BE2C (cell line): ENCODE results near the gene DMAP1.
A peak's percentile ranks its signal among the peaks of the same experiment; 100 is the strongest.

Experiments used
- DNase-seq: peaks from one replicate; pipeline ENCODE4 v3.0.0-alpha.2; 2020
- H3K27me3 ChIP-seq: fragments of 250-450 bp; sonication (Bioruptor Pico); 2 replicates; pipeline ENCODE4 v1.5.1; 2020; ENCODE audit warnings: mild to moderate bottlenecking
- H3K36me3 ChIP-seq: fragments of 250-450 bp; sonication (Bioruptor Pico); 2 replicates; pipeline ENCODE4 v1.5.1; 2020; ENCODE audit warnings: mild to moderate bottlenecking
- H3K4me1 ChIP-seq: fragments of 250-450 bp; sonication (Bioruptor Pico); 2 replicates; pipeline ENCODE4 v1.5.1; 2020
- H3K4me3 ChIP-seq: 2 replicates; pipeline ENCODE4 v1.5.1; 2011; ENCODE audit warnings: low read depth, low read length
- H3K9me3 ChIP-seq: fragments of 250-450 bp; sonication (Bioruptor Pico); 2 replicates; pipeline ENCODE4 v1.5.1; 2020
- TF ChIP-seq, protein P1 (sequence below): IDR thresholded peaks from 2 replicates; pipeline ENCODE4 v1.5.1; 2012; ENCODE audit warnings: mild to moderate bottlenecking, low read depth, low read length

The DMAP1 gene

DNA sequence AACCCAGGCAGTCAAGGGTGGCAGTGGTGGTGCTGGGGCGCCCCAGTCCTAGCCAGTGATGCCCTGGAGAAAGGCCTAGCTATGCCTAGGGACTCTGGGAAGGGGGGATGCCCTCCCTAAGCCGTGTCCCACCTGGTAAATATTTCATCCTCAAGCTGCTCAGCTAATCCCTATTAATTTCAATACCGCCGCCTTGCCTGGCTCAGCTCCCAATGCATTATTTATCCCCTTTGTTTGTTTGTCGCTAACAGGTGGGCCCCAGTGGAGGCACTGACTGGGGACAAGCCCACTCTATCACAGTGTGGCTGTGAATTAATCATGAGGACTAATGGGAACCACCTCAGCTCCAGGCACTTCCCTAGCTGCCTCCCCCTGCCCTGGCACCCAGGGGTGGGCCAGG is 22.5 kb downstream of the DMAP1 start:
- Histone ChIP-seq H3K9me3 (no peaks in the 10 kb centered on the region), H3K4me1 (peaks cover 4% of the 10 kb centered on the region), H3K4me3 (no peak overlapping the region), H3K27me3 (no peaks in the 10 kb centered on the region), H3K36me3 (no peaks in the 10 kb centered on the region)
- TF ChIP-seq, protein P1, sequence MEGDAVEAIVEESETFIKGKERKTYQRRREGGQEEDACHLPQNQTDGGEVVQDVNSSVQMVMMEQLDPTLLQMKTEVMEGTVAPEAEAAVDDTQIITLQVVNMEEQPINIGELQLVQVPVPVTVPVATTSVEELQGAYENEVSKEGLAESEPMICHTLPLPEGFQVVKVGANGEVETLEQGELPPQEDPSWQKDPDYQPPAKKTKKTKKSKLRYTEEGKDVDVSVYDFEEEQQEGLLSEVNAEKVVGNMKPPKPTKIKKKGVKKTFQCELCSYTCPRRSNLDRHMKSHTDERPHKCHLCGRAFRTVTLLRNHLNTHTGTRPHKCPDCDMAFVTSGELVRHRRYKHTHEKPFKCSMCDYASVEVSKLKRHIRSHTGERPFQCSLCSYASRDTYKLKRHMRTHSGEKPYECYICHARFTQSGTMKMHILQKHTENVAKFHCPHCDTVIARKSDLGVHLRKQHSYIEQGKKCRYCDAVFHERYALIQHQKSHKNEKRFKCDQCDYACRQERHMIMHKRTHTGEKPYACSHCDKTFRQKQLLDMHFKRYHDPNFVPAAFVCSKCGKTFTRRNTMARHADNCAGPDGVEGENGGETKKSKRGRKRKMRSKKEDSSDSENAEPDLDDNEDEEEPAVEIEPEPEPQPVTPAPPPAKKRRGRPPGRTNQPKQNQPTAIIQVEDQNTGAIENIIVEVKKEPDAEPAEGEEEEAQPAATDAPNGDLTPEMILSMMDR = no peak
- no peak for DNase-seq

DNA sequence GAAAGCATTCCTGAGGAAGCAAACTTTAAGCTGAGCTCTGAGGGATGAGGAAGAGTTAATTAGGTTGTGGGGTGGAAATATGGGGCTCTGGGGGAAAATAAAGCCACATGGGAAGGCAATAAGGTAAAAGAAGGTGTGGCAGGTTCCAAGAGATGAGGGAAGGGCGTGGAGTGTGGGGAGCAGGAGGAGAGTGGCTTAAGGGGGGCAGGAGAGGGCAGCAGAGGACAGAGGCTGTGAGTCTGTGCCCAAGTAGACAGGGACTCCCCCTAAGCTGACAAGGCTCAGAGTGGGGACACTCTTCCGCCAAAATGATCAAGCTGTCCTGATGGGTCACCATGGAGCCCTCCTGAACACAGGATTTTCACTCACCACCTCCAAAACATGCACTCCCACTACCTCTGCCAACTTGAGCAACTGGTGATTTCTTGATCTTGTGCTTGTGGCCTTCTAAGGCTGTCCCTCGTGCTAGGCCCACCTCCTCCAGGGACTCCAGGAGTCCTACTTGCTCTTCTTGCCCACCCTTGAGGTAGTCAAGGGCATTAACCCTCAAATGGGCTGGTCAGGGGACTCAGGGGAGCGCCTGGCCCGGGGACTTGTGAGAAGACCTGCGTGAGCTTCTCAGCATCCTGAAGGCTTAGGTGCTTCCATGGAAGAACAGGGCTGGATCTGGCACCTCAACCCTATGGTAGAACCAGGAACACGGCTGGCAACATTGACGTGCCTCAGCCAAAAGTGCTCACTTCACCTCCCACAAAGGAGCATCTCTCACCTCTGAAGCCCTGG is 23.4 kb downstream of the DMAP1 start:
- Histone ChIP-seq H3K36me3 (no peaks in the 10 kb centered on the region), H3K4me3 (no peak overlapping the region), H3K27me3 (no peaks in the 10 kb centered on the region), H3K9me3 (no peaks in the 10 kb centered on the region), H3K4me1 (peaks cover 7% of the 10 kb centered on the region)
- TF ChIP-seq, protein P1 = no peak
- no peak for DNase-seq

DNA sequence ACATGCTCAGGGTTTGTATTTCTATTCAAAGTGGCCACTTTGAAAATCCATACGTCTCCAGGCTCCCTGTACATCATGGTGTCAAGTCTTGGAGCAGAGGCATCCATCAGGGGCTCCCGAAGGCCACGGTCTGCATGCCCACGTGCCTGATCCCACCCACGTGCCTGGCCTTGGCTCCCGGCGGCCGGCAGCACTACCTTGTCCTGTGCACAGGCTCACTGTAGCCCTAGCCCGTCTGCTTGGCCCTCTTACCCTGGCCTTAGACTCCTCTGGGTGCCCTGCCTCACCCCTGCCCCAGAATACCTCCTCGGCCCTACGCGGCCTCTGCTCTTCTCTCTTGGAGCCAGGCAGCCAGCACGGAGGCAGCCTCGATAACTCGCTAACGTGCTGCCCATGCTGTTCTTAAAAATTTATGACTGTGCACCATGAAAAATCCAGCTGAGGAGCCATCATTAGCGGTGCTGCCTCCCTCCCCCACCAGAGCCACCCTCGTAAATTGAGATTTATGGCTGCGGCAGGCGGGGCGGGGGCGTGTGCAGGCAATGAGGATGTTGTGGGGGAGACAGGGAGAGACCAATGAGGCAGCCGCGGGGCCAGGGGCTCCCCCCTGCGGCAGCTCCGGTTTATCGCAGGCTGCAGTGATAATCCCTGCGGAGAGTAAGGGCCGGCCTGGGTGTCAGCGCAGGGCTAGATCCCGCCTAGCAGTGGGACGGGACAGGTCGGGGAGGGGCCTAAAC is 24.6 kb downstream of the DMAP1 start:
- no peaks in the 10 kb centered on the region for H3K27me3 ChIP-seq
- DNase-seq = peak; percentile 79
- H3K4me3 ChIP-seq = peak overlapping the region; percentile 32
- no peaks in the 10 kb centered on the region for H3K9me3 ChIP-seq
- no peaks in the 10 kb centered on the region for H3K36me3 ChIP-seq
- H3K4me1 ChIP-seq = peaks cover 10% of the 10 kb centered on the region
- TF ChIP-seq, protein P1 = peak; percentile 63

DNA sequence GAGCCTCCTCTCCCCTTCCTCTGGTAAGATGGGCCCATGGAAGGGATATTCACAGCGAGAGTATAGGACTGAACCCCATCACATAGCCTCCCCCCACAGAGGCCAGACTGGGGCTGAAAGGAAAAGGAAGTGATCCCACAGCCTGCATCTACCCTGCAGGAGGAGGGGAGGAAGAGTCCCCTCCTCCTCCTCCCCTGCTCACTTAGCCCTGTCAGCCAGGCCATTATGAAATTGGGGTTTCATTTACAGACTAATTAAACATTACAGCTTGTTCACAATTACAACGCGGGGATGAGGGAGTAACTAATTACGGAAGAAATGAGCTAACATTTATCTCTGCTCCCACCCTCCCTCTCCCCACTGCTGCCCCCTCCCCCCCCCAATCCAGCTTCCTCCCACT is 25.4 kb downstream of the DMAP1 start:
- no peaks in the 10 kb centered on the region for H3K36me3 ChIP-seq
- no peaks in the 10 kb centered on the region for H3K9me3 ChIP-seq
- no peaks in the 10 kb centered on the region for H3K27me3 ChIP-seq
- peaks cover 10% of the 10 kb centered on the region for H3K4me1 ChIP-seq
- H3K4me3 ChIP-seq = no peak overlapping the region
- DNase-seq = no peak
- TF ChIP-seq, protein P1 = no peak

- no peak overlapping the region for H3K4me3 ChIP-seq
- H3K9me3 ChIP-seq = no peaks in the 10 kb centered on the region
- H3K4me1 ChIP-seq = peaks cover 10% of the 10 kb centered on the region
- DNase-seq = peak; percentile 30
- no peaks in the 10 kb centered on the region for H3K27me3 ChIP-seq
- no peaks in the 10 kb centered on the region for H3K36me3 ChIP-seq
- TF ChIP-seq, protein P1 = peak; percentile 18
Observed at GRCh38 chr1:44239331-44239960, 26.2 kb downstream of the DMAP1 start.
